ENCODE data around the gene TBC1D25.

TBC1D25 gene

DNA sequence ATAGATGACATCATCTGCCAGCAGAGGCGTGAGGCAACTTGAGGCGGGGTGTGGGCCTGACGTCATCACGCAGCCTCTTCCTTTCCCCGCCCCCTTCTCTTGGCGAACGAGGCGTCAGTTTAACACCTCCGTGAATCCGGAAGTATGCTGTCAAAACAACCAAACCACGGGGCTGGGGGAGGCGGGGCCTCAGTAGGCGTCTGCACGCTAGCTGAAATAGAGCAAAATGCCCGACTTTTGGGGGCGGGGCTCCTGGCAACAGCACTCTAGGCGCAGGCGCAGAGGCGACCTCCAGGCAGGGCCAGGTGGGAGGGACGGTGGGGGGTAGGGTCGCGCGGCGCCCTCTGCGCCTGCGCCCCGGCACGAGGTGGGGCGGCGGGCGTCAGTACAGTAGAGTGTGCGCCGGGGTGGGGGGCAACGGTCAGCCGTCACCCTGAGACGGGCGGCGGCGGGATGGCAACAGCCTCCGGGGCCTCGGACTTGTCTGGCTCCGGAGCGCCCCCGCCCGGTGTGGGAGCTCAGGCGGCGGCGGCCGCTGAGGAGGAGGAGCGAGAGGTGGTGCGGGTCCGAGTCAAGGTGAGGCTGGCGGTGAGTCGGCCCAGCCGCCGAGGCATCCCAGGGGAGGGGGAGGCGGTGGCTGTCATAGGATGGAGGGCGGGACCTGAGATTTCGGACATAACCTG, at the start of gene TBC1D25:
Gene TBC1D25 (plus strand): TSS at position 370 of the 683 bp plus-strand sequence. CDS start 84 bp downstream, at position 454.
- peak; percentile 95 for DNase-seq (ENCODE audit: low read depth)

GRCh38 chrX:48489892-48490291, 49.6 kb upstream of the TBC1D25 start:
- no peak for DNase-seq (ENCODE audit: low read depth)

- DNase-seq (ENCODE audit: low read depth), result no peak
Observed at GRCh38 chrX:48490661-48491060, 48.9 kb upstream of the TBC1D25 start.

- no peak for DNase-seq (ENCODE audit: low read depth)
Observed at GRCh38 chrX:48491809-48492208, 47.7 kb upstream of the TBC1D25 start.

DNA sequence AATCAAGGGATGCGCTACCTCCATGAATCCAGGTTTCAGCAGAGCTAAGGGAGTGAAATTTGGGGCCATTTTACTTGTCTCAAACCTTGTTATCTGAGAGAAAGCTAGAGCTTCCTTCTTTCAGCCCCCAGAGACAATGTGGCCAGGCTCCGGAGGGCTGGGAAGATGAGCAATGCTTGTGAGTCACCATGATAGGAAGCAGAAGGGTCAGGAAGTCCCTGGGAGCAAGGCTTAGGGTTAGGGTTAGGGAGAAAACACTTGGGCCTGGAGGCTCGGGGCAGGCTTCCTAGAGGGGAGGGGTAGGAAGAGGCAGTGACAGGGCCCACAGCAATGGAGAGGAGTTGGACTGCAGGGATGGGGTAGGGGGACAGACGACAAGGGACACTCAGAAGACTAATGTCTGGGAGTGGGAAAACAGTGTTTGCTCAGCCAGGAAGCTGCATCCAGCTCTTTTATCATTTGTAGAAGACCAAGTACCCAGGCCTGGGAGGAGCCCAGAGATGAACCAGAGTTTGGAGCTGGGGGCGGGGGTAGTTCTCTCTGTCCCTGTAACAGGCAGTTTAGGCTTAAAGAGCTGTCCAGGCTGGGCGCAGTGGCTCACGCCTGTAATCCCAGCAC, 47.1 kb upstream of the TBC1D25 start:
- DNase-seq (ENCODE audit: low read depth), result no peak

DNA sequence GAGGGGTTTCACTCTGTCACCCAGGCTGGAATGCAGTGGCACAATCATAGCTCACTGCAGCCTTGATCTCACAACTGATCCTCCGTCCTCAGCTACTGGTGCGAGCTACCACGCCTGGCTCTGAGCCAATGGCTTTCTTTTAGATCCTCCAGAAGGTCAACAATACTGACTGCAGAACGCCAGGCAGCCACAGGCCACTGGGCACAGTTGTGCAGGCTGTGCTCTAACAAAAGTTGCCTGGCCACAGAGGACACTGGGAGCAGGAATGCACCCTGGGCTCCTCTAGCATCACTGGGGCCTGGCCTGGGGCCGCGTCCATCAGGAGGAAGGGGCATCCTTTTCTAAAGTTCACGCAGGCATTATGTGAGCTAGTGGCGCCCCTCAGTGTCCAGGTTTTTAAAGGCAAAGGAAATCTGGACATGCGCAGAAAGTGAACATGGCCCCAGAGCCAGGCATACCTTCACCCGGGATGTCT, 45.6 kb upstream of the TBC1D25 start:
- no peak for DNase-seq (ENCODE audit: low read depth)

DNA sequence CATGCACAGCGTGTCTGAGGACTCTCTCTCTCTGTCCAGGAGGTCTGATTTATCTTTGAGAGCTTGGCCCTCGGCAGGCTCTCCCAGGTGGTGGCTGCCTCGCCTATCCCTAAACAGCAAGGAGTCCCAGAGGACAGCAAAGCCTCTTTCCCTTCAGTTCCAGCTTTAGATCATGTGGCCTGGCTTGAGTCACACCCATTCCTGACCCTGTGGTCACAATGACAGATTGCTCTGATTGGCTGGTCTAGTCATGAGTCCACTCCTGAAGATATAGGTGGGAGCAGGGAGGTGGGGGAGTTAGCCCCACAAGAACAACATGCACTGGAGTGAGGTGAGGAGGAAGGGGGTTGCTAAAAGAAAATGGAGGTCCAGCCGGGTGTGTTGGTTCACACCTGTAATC, 42.9 kb upstream of the TBC1D25 start:
- DNase-seq (ENCODE audit: low read depth), result no peak

DNA sequence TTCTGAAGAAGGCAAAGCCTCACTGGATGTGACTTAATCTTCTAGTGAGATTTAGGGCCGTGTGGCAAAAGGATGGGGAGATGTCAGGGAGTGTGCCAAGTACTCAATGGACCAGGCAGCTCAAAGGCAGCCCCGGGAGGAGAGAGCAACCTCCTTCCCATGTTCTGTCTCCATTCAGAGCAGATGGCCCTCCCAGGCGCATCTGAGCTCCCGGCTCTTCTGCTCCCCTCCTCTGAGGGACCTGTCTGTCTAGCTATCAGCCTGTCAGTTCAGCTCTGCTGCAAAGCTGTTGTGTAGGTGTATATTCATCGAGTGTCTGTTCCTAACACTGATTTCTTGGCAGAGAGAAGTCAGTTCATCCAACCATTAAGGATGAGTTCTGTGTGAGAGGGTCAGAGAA, 41.6 kb upstream of the TBC1D25 start:
- DNase-seq (ENCODE audit: low read depth), result no peak

DNA sequence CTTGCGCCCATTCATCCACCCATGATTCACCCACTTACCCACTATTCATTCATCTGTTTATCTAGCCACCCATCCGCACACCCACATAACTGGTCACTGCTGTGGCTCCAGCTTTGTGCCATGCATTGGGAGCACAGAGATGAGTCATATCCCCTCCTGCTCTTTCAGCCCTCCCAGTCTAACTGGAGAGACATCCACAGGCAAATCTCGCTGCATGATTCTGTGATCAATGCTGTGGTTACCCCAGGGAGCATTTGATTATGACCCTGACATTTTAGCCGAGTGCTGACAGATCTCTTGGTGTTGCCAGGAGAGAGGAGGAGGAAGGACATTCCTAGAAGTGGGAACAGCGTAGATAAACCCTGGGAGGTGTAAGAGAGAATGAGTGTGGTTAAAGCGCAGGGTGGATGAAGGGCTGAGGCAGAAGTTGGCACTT, 41.1 kb upstream of the TBC1D25 start:
- DNase-seq (ENCODE audit: low read depth), result no peak

- DNase-seq (ENCODE audit: low read depth), result no peak
Observed at GRCh38 chrX:48504261-48504660, 35.3 kb upstream of the TBC1D25 start.

GRCh38 chrX:48505481-48505880, 34.0 kb upstream of the TBC1D25 start:
- DNase-seq (ENCODE audit: low read depth), result no peak

GRCh38 chrX:48507246-48507645, 32.3 kb upstream of the TBC1D25 start:
- DNase-seq (ENCODE audit: low read depth), result no peak

DNA sequence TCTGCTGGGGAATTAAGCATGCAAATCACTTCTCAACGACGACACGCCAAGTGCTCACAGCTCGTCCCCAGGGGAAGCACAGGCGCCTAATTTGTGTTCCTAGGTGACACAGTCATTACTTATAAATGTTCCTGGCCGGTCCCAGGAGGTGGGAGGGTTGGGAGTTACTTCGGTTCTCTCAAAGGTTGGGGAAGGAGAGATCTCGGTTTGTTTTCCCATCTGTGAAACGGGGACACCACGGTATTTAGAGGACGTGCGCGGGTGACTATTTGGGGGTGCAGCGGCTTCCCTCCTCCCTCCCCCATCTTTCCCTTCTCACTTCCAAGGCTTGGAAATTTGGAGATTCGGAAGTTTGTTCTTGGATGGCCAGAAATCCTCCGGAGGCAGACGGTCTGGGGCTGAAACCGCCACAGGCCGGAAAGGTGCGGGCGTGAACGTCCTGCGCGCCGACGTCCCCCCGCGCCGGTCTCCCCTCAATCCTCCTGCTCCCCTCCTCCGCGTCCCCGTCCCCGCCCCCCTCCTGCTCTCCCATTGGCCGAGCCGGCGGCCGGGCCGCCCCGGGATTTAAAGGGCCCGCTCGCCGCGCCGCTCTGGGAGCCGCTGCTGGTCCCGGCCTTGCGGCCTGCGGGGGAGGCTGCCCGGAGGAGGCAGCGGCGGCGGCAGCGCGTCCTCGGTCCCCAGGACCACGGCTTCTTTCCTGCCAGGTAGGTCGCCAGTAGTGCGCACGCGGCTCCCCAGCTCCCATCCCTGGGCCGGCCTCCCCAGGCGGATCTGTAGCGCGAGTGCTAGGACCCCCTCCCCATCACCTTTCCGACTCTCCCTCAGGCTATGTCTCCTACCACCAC, 30.9 kb upstream of the TBC1D25 start, which contains the start of gene PORCN:
Gene PORCN (plus strand): TSS at position 593 of the 845 bp plus-strand sequence. CDS start 829 bp downstream, outside the sequence.
- peak; percentile 65 for DNase-seq (ENCODE audit: low read depth)

GRCh38 chrX:48509245-48509590, 30.3 kb upstream of the TBC1D25 start:
- no peak for DNase-seq (ENCODE audit: low read depth)

DNA sequence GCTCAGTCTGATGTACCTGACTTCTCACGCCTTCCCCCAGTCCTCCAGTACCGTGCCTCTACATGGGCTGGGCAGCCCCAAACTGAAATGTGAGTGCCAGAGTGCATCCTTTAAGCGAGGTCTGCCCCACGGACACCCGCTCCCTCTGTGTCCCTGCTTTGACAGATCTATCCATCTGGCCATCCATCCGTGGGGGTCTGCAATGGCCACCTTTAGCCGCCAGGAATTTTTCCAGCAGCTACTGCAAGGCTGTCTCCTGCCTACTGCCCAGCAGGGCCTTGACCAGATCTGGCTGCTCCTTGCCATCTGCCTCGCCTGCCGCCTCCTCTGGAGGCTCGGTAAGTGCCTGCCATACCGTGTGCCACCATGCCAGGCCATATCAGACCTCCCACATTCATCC, 29.9 kb upstream of the TBC1D25 start:
- DNase-seq (ENCODE audit: low read depth), result no peak

DNA sequence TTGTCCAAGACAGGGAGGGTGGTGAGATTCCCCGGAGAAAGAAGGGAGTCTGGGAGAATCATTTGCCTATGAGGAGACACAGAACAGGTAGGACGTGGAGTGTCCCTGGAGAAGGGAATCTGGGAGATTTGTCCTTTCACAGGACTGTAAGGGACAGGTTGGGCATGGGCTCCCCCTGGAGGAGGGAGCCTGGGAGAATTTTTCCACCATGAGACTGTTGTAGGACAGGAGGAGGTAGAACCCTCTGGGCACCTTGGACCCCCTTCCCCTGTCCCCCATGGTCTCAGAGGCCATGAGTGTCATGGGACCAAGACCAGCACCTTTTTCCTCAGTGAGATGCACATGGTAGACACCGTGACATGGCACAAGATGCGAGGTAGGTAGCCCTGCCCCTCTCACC, 28.0 kb upstream of the TBC1D25 start:
- DNase-seq (ENCODE audit: low read depth), result no peak

DNA sequence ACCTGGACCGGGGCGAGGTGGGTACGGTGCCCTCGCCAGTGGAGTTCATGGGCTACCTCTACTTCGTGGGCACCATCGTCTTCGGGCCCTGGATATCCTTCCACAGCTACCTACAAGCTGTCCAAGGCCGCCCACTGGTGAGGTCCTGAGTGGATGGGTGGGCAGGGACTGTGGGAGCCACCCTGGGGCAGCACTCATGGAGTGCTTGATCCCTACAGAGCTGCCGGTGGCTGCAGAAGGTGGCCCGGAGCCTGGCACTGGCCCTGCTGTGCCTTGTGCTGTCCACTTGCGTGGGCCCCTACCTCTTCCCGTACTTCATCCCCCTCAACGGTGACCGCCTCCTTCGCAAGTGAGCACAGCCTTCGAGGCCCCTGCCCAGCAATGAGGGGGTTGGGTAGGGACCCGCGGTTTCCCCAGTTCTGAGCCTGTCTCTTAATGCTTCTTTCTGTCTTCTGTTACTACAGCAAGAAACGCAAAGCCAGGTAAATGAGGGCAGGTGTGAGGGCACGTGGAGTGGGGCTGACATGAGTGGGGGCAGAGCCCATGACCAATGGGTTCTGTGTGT, 27.1 kb upstream of the TBC1D25 start:
- no peak for DNase-seq (ENCODE audit: low read depth)

- DNase-seq (ENCODE audit: low read depth), result no peak
Observed at GRCh38 chrX:48513670-48514069, 25.8 kb upstream of the TBC1D25 start.

DNA sequence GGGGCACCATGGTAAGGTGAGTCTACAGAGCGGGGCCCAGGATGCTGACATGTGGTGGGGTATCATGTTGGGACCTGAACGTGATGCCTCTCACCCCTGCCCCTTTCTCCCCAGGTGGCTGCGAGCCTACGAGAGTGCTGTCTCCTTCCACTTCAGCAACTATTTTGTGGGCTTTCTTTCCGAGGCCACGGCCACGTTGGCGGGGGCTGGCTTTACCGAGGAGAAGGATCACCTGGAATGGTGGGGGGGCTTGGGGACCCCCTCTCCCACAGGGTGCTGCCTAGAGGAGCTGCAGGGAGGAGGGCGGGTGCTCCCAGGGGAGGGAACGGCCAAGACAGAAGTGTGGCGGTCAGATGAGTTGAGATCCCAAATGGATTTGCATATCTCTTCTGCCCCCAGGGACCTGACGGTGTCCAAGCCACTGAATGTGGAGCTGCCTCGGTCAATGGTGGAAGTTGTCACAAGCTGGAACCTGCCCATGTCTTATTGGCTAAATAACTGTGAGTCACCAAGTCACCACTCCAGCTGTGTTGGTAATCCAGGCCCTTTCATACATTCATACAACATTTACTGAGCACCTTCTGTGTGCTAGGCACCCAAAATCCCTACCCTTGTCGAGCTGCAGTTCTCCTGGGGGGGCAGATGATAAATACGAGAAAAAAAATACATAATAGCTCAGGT, 25.2 kb upstream of the TBC1D25 start:
- no peak for DNase-seq (ENCODE audit: low read depth)

- no peak for DNase-seq (ENCODE audit: low read depth)
Observed at GRCh38 chrX:48514868-48515460, 24.6 kb upstream of the TBC1D25 start.

GRCh38 chrX:48515842-48516241, 23.7 kb upstream of the TBC1D25 start:
- no peak for DNase-seq (ENCODE audit: low read depth)

Data from stimulated activated CD4-positive, alpha-beta T cell treated with anti-CD3 and anti-CD28 coated beads, Interleukin-2, amount 100 ng/mL, for 4 hours (primary cell).